Thymus (tissue), 11 donors: ENCODE measurements around the gene PTBP1. TPM values are rescaled to one million over a fixed set of nuclear protein-coding genes. Genes with fewer than 3 reads are reported as not detected.
"Not testable (repeated sequence)": the region's sequence is repeated elsewhere in the genome, so short reads cannot be mapped to it uniquely, and the experiment has no call there.

Experiments
- DNase-seq, 9 donors: peaks; one replicate each; pipeline ENCODE4 v3.0.0-alpha.2; 2013; ENCODE audit warnings: low spot score in 9 of 9, low read depth in 6 of 9, missing footprints in 1 of 9
- H3K27ac ChIP-seq, 2 donors: one replicate each; pipeline ENCODE4 v1.5.1; 2013; ENCODE audit warnings: control low read depth in 1 of 2, low read depth in 1 of 2, low read length in 1 of 2, mild to moderate bottlenecking in 1 of 2, moderate library complexity in 1 of 2
- H3K27me3 ChIP-seq, 2 donors: one replicate each; pipeline ENCODE4 v1.5.1; 2013; ENCODE audit warnings: low read length in 1 of 2; ENCODE audit not compliant: control insufficient read depth in 2 of 2, insufficient read depth in 1 of 2
- H3K36me3 ChIP-seq, 2 donors: one replicate each; pipeline ENCODE4 v1.5.1; 2013; ENCODE audit warnings: low read length in 1 of 2, mild to moderate bottlenecking in 1 of 2, moderate library complexity in 1 of 2; ENCODE audit not compliant: control insufficient read depth in 2 of 2, insufficient read depth in 2 of 2
- H3K4me1 ChIP-seq, 2 donors: one replicate each; pipeline ENCODE4 v1.5.1; 2013; ENCODE audit warnings: low read length in 2 of 2; ENCODE audit not compliant: control insufficient read depth in 2 of 2, insufficient read depth in 2 of 2
- H3K4me3 ChIP-seq, 2 donors: one replicate each; pipeline ENCODE4 v1.5.1; 2013; ENCODE audit warnings: low read length in 2 of 2, control low read depth in 1 of 2, mild to moderate bottlenecking in 1 of 2
- H3K9me3 ChIP-seq, 2 donors: one replicate each; pipeline ENCODE4 v1.5.1; 2013; ENCODE audit warnings: low read length in 1 of 2, mild to moderate bottlenecking in 1 of 2; ENCODE audit not compliant: control insufficient read depth in 2 of 2, insufficient read depth in 1 of 2
- WGBS: extraction: QIAGEN DNeasy Blood & Tissue Kit; methylation state at CpG from one replicate; pipeline ENCODE4 v1.1.7; 2013; 5-methylcytosine and 5-hydroxymethylcytosine counted together
- polyA plus RNA-seq: library from polyadenylated mRNA; stranded (reverse); fragments of 200-250 nt; gene quantifications from one replicate; pipeline ENCODE4 v1.2.3, GENCODE V29; 2013
- total RNA-seq: library from RNA; stranded (reverse); fragments of 120-200 nt; gene quantifications from one replicate; pipeline ENCODE4 v1.2.4, GENCODE V29; 2013
- donor health status: healthy.

PTBP1 gene
- total and polyA plus RNA-seq, 2 donors, result 75.1 to 129 TPM

DNA sequence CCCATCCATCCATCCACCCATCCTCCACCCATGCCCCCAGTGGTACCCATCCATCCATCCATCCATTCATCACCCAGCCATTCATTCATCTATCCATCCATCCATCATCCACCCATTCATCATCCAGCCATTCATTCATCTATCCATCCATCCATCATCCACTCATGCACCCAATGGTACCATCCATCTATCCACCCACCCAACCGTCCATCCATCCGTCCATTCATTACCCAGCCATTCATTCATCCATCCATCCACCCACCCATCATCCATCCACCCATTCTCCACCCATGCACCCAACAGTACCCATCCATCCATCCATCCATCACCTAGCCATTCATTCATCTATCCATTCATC is 19.2 kb downstream of the PTBP1 start:
- WGBS, result 92% methylated on average over 2 of the region's 2 CpGs
- Histone ChIP-seq H3K9me3 (peaks cover 2 to 4% of the 10 kb centered on the region in 2 donors), H3K4me3 (no peak overlapping the region)

DNA sequence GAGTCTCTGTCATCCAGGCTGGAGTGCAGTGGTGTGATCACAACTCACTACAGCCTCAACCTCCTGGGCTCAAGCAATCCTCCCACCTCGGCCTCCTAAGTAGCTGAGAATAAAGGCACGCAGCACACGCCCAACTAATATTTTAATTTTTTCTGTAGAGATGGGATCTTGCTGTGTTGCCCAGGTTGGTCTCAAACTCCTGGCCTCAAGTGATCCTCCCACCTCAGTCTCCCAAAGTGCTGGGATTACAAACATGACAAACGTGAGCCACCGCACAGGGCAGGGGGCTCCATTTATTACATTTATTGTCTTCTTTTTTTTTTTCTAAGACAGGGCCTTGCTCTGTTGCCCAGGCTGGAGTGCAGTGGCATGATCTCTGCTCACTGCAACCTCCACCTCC is 23.0 kb downstream of the PTBP1 start:
- DNase-seq, H3K4me3 ChIP-seq, H3K36me3 ChIP-seq, H3K4me1 ChIP-seq, H3K27ac ChIP-seq, H3K9me3 ChIP-seq: not testable (repeated sequence)
- H3K27me3 ChIP-seq, result peaks cover 28 to 56% of the 10 kb centered on the region in 2 donors
- 87% methylated on average over 5 of the region's 5 CpGs for WGBS

More for the DNA sequence above, 19.2 kb downstream of the PTBP1 start:
- Histone ChIP-seq H3K36me3 (peaks cover 7 to 30% of the 10 kb centered on the region in 2 donors), H3K4me1 (no peaks in the 10 kb centered on the region), H3K27ac (no peak overlapping the region), H3K27me3 (peaks cover 9 to 21% of the 10 kb centered on the region in 2 donors)
- DNase-seq, result no peak

DNA sequence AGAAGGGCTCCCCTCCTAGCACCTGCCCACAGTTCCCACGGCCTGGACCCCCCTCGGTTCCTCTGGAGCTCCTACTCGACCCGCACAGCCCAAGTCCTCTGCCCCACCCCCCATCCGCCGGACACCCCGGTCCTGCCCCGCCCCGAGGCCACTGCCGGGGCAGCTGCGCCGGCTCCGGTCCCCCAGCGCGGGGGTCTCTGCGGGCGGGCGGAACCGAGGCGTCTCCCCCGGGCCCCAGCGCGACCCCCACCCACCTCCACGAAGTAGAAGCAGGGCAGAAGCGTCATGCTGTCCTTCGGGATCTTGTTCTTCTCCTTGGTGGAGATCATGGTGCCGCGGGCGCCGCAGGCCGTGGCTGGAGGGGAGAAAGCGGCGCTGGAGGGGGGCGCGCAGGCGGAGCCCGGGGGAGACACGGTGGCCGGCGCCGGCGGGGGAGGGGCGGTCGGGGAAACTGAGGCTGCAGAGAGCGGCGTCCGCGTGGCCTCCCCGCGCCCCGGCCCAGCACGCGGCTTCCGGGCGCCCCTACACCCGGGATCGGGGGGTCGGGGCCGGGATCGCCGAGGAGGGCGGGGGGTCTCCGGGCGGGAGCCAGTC is 24.1 kb downstream of the PTBP1 start:
- 3% methylated on average over 64 of the region's 64 CpGs for WGBS
- no peak overlapping the region for H3K4me3 ChIP-seq

DNA sequence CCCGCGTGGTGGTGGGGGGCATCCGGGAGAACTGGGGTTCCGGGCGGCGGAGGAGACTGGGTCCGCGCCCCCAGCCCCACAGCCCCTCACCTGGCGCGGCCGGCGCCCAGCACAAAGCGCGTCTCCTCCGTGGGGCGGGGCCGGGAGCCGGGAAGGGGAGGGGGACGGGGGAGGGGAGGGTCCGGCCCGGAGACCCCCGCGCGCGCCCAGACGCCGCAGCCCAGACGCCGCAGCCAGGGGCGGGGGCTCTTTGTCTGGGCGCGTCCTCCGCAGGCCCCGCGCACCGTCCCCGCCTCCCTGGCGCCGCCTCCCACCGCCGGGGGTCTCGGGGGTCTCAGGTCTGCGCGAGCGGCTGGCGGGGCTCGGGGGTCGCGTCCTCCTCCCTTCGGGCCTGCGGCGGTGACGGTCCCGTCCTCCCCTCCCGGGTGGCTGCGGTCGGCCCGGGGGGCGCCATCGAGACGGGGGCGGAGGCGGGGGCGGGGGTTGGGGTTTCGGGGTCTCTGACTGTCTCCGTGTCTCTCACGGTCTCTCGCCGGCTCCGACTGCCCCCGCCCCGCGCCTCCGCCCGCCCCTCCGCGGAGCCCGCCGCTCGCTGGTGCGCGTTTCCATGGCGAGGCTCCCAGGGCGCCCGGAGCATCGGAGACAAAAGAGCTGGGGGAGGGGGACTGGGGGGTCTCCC is 24.7 kb downstream of the PTBP1 start, which contains the start of gene PLPPR3:
PLPPR3 (minus strand) TSS at position 131 of the 679 bp plus-strand sequence. CDS start 396 bp downstream, outside the sequence.
- Histone ChIP-seq H3K27me3 (peaks cover 28 to 66% of the 10 kb centered on the region in 2 donors), H3K4me1 (no peaks in the 10 kb centered on the region), H3K9me3 (no peaks in the 10 kb centered on the region), H3K4me3 (peak within 1 kb of the TSS in 1 of 2 donors; percentile 25), H3K36me3 (no peaks in the 10 kb centered on the region), H3K27ac (no peak within 1 kb of the TSS)
- no peak for DNase-seq
- 3% methylated on average over 86 of the region's 86 CpGs for WGBS

More for the DNA sequence above, 24.1 kb downstream of the PTBP1 start:
- Histone ChIP-seq H3K4me1 (no peaks in the 10 kb centered on the region), H3K27ac (no peak overlapping the region), H3K36me3 (no peaks in the 10 kb centered on the region), H3K9me3 (no peaks in the 10 kb centered on the region), H3K27me3 (peaks cover 28 to 65% of the 10 kb centered on the region in 2 donors)
- no peak for DNase-seq

DNA sequence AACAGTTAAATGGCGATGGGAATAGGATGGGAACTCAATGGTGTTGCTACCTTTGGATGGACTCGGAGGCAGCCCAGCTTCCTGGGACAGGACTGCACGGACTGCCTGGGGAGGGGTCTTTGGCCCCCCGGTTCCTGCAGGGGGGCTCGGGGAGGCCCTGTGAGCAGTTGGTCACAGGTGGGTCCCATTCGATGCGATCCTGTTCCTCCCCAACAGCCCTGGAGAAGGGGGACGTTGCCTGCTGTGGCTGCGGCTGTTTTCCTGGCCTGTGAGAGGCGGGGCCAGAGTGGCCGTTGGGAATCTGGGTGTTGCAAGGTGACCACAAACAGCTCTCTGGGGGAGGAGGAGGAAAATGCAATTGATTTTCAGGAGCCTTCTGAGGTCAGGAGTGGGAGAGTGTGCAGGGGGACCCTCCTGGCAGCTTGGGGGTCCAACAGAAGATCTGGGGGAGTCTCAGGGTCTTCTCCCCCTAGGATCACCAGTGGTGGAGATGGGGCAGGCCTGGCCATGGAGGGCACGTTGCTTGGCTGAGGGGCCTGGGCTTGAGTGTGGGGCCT is 26.4 kb downstream of the PTBP1 start:
- Histone ChIP-seq H3K27ac (no peak overlapping the region), H3K9me3 (no peaks in the 10 kb centered on the region), H3K36me3 (no peaks in the 10 kb centered on the region), H3K4me1 (no peaks in the 10 kb centered on the region), H3K27me3 (peaks cover 28 to 77% of the 10 kb centered on the region in 2 donors), H3K4me3 (no peak overlapping the region)
- WGBS, result 72% methylated on average over 12 of the region's 12 CpGs
- DNase-seq, result no peak

DNA sequence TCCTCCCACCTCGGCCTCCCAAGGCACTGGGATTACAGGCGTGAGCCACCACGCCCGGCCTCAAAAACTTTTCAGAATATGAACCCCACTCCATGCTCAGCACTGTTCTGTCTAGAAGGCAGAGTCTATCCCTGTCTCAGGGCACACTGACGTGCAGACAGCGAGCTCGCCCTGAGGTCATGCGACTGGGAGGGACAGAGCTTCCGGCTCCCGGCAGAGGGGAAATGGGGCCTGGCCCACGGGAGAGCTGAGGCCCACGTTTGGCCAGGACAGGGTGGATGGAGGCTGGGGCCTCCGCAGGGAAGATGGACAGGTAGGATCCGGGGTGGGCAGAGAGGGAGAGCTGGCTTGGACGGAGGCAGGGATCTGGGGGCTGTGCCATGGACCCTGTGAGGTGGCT is 27.6 kb downstream of the PTBP1 start:
- peaks cover 28 to 79% of the 10 kb centered on the region in 2 donors for H3K27me3 ChIP-seq
- H3K27ac ChIP-seq, result no peak overlapping the region
- WGBS, result 79% methylated on average over 15 of the region's 15 CpGs
- H3K36me3 ChIP-seq, result no peaks in the 10 kb centered on the region
- DNase-seq, result no peak
- no peak overlapping the region for H3K4me3 ChIP-seq
- no peaks in the 10 kb centered on the region for H3K4me1 ChIP-seq
- H3K9me3 ChIP-seq, result no peaks in the 10 kb centered on the region

DNA sequence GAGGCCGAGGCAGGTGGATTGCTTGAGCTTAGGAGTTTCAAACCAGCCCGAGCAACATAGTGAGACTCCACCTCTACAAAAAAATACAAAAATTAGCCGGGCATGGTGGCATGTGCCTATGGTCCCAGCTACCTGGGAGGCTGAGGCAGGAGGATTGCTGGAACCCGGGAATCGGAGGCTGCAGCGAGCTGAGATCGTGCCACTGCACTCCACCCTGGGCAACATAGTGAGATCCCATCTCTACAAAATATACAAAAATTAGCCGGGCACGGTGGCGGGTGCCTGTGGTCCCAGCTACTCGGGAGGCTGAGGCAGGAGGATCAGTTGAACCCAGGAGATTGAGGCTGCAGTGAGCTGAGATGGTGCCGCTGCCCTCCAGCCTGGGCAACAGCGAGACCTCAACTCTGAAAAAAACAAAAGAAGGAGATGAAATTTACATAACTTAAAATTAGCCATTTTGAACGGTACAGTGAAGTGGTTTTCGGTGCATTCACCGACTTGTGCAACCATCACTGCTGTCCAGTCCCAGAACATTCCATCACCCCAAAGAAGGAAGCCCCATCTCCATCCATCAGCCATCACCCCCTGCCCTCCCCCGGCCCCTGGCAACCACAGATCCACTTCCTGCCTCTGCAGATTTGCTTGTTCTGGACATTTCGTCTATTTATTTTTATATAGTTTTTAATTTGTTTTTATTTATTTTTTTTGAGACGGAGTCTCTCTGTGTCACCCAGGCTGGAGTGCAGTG is 28.8 kb downstream of the PTBP1 start:
- H3K4me1 ChIP-seq, result no peaks in the 10 kb centered on the region
- H3K27ac ChIP-seq, result no peak overlapping the region
- H3K27me3 ChIP-seq, result peaks cover 24 to 74% of the 10 kb centered on the region in 2 donors
- 84% methylated on average over 19 of the region's 19 CpGs for WGBS
- no peak overlapping the region for H3K4me3 ChIP-seq
- H3K36me3 ChIP-seq, result no peaks in the 10 kb centered on the region
- H3K9me3 ChIP-seq, result no peaks in the 10 kb centered on the region
- DNase-seq, result no peak

DNA sequence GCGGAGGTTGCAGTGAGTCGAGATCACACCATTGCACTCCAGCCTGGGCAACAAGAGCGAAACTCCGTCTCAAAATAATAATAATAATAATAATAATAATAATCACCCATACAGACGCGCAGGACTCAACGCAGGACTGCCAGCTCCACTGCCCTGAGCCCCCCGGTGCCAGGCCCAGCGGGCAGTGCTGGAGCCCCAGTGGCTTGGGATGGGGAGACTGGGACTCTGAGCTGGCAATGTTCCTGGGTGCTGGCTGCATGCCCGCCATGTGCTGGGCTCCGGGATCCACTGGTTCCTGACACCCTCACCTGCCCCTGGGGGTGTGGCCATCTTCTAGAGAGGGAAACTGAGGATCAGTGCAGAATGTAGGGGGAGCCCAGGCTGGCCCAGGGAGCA is 30.1 kb downstream of the PTBP1 start:
- no peak for DNase-seq
- Histone ChIP-seq H3K9me3 (no peaks in the 10 kb centered on the region), H3K27me3 (peaks cover 15 to 70% of the 10 kb centered on the region in 2 donors), H3K36me3 (no peaks in the 10 kb centered on the region), H3K4me1 (no peaks in the 10 kb centered on the region), H3K4me3 (no peak overlapping the region), H3K27ac (no peak overlapping the region)
- WGBS, result 97% methylated on average over 11 of the region's 11 CpGs
